HCEC 1CT (cell line): ENCODE measurements around the gene PLA2G2F.

Experiments
- DNase-seq: peaks from one replicate; pipeline ENCODE4 v3.0.0-alpha.2; 2017

Gene PLA2G2F

GRCh38 chr1:20192364-20192763, 53.2 kb downstream of the PLA2G2F start:
- peak; percentile 32 for DNase-seq

- DNase-seq = no peak
Observed at GRCh38 chr1:20192871-20193411, 53.8 kb downstream of the PLA2G2F start.

GRCh38 chr1:20194224-20194623, 55.1 kb downstream of the PLA2G2F start:
- DNase-seq = no peak

- peak; percentile 40 for DNase-seq
Observed at GRCh38 chr1:20194757-20195461, 55.8 kb downstream of the PLA2G2F start.

- no peak for DNase-seq
Observed at GRCh38 chr1:20195462-20195780, 56.3 kb downstream of the PLA2G2F start.

- no peak for DNase-seq
Observed at GRCh38 chr1:20197329-20197791, 58.2 kb downstream of the PLA2G2F start.

GRCh38 chr1:20198296-20198695, 59.2 kb downstream of the PLA2G2F start:
- DNase-seq = no peak

- no peak for DNase-seq
Observed at GRCh38 chr1:20198918-20199317, 59.8 kb downstream of the PLA2G2F start.

GRCh38 chr1:20199403-20199802, 60.3 kb downstream of the PLA2G2F start:
- DNase-seq = no peak

- DNase-seq = no peak
Observed at GRCh38 chr1:20199840-20200239, 60.7 kb downstream of the PLA2G2F start.
